ENCODE results near the gene NLRC5. TPM values are rescaled to one million over a fixed set of nuclear protein-coding genes. Genes with fewer than 3 reads are reported as not detected.

NLRC5 gene
- total and polyA plus RNA-seq, 9 of the 15 experiments (the other 6 are each of a cell fraction or from before 2014, with no cell fraction given) = 0.59 to 0.71 TPM; not detected in 7

- TF ChIP-seq STAT6 (CRISPR knock-in tag; IDR thresholded peaks at IDR 0.05) = no peak
These were observed 49.9 kb downstream of the NLRC5 start (continued) for GRCh38 chr16:57039148-57039812.

GRCh38 chr16:57041182-57042156 lies 52.1 kb downstream of the NLRC5 start:
- ATAC-seq = no peak
- FAIRE-seq = no peak
- H2AFZ ChIP-seq (ENCODE audit: low read depth, low read length) = no peak overlapping the region
- TF ChIP-seq NFRKB (IDR thresholded peaks at IDR 0.05; ENCODE audit: low read depth) = no peak
- TF ChIP-seq RFX1 (IDR thresholded peaks at IDR 0.05) = no peak
- no peak for TF ChIP-seq ZFP91 (CRISPR knock-in tag; IDR thresholded peaks at IDR 0.05)
- no peak for TF ChIP-seq AFF1 (IDR thresholded peaks at IDR 0.05; ENCODE audit: low read depth in 1 of 2, partially characterized antibody in 2 of 2)
- TF ChIP-seq ZBTB8A (IDR thresholded peaks at IDR 0.05; ENCODE audit: partially characterized antibody) = no peak

More at GRCh38 chr16:57041182-57042156, 52.1 kb downstream of the NLRC5 start:
- intact Hi-C loops (cut with micrococcal nuclease) = no loop called here
- no peaks in the 10 kb centered on the region; a peak in 1 of 5 replicates for H3K4me1 ChIP-seq (replicated peaks in 1 of 2; ENCODE audit: control insufficient read depth in 2 of 2, insufficient read depth in 2 of 2, low read length in 2 of 2)
- in situ Hi-C loops (cut with MboI) = no loop called here
- no peaks in the 10 kb centered on the region for H3K36me3 ChIP-seq (ENCODE audit: control insufficient read depth, insufficient read depth, low read length)
- no peak for DNase-seq (ENCODE audit: extremely low read depth in 1 of 4, low spot score in 3 of 4)
- no TSS peak for BruUV-seq (replicated peaks)
- H3K9ac ChIP-seq (ENCODE audit: insufficient read depth in 1 of 2, low read depth in 2 of 2, low read length in 2 of 2) = no peak overlapping the region
- H3K27ac ChIP-seq (ENCODE audit: extremely low read depth, low read depth, low read length) = no peak overlapping the region
- no peaks in the 10 kb centered on the region for H4K20me1 ChIP-seq (replicated peaks; ENCODE audit: control insufficient read depth, insufficient read depth, low read length)
- H3K4me3 ChIP-seq = no peak overlapping the region
- H3K4me2 ChIP-seq (ENCODE audit: insufficient read depth, low read length) = no peak overlapping the region
- no peaks in the 10 kb centered on the region for H3K79me2 ChIP-seq (ENCODE audit: control insufficient read depth, insufficient read depth, low read length)
- CTCF ChIA-PET (ENCODE audit: low intra/inter-chr PET ratio) = no interaction called here
- WGBS (ENCODE audit: insufficient coverage, low coverage, missing lambda C conversion rate) = 4% methylated on average over 11 of the region's 12 CpGs
- POLR2A ChIA-PET = interaction anchor here (0.7 kb wide), 2 partner anchors 46 to 144 kb away, joined by 3 read pairs; no protein-coding TSS in a partner anchor
- H3K9me1 ChIP-seq (ENCODE audit: control insufficient read depth, insufficient read depth, low read length) = peaks cover 5% of the 10 kb centered on the region
- H3K27me3 ChIP-seq (ENCODE audit: control insufficient read depth in 2 of 2, insufficient read depth in 2 of 2, low read length in 2 of 2) = peaks cover 7 to 61% of the 10 kb centered on the region in 2 experiments; a peak in 4 of 5 replicates
- no peaks in the 10 kb centered on the region for H3K9me3 ChIP-seq (replicated peaks; ENCODE audit: control insufficient read depth, insufficient read depth, low read depth, low read length)
